DMS114 treated with DMSO at 0.1 percent for 48 hours (cell line): ENCODE results near the gene ARSJ.

ENCODE experiments used
- DNase-seq: peaks from one replicate; lab custom pipeline; 2025; ENCODE audit not compliant: unreplicated experiment; lab: John Stamatoyannopoulos, UW

The ARSJ gene

GRCh38 chr4:113904877-113905276 lies 74.6 kb downstream of the ARSJ start:
- no peak for DNase-seq

- no peak for DNase-seq
These were observed 77.3 kb downstream of the ARSJ start for GRCh38 chr4:113901994-113902787.

DNA sequence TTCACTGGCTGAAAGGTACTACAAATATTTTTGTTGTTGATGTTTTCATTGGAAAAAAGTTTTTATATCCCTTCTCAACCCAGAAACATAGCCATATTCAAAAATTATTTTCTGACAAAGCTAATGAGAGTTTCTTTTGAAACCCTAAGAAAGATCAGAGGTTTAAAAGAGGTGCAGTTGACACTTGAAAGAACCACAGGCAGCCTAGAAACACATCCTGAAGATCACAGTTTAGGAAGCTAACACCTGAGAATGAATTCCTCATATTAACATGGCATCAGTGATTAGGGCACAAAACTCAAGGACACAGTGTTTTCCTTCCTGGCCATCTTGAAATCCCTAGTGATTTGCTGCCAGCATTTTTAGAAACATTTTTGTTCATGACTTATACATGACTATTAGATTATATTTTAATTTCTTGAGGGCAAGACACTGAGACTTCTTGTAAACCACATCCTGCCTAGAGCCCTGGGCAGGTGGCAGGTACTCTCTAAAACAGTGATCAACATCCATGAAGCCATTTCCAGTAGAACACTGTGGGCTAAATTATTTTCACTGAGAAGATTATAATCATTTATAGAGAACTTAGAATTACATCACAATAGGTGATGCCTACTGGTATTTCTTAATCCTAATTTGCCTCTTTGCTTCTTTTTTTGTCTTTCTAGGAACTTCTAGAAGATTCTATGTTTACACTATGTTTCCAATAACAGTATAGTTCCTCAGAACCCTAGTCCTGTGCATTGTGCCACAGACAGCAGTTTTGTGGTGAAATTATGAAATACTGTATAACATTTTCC lies 80.0 kb downstream of the ARSJ start:
- DNase-seq: no peak

DNA sequence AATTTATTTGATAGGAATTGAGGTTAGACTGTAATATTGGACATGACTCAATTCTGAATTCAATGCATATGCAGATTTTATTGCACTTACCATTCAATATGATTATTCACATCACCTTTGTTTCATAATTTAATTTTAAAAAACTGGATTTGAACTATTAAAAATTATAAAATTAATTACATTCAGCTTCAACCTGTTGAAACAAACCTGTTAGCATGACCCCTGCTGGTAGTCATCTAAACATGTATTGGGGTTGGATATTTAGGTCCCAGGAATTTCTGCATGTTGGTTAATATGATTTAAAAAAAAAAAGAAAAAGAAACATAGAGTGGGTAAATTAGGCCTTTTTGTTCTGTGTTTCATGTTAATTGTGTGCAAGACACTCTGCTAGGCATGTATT lies 85.9 kb downstream of the ARSJ start:
- no peak for DNase-seq

DNA sequence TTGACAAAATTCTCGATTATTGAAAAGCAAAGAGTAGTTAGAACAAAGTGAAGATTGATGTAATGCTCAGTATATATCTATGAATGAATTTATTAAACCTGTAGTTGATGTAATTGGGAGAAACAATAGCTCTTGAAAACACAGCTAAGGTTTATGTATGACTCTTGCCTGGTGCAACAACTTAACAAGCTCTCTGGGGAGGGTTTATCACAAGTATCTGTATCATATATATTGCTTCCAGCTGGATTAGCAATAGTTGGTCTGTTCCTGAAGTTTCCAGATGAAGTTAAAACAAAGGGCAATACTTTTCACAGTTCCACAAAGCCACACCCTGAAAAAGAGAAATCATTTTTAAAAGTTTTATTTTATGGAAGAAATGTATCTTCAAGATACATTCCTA lies 91.4 kb downstream of the ARSJ start:
- no peak for DNase-seq

- no peak for DNase-seq
These were observed 94.2 kb downstream of the ARSJ start for GRCh38 chr4:113885291-113885690.

DNA sequence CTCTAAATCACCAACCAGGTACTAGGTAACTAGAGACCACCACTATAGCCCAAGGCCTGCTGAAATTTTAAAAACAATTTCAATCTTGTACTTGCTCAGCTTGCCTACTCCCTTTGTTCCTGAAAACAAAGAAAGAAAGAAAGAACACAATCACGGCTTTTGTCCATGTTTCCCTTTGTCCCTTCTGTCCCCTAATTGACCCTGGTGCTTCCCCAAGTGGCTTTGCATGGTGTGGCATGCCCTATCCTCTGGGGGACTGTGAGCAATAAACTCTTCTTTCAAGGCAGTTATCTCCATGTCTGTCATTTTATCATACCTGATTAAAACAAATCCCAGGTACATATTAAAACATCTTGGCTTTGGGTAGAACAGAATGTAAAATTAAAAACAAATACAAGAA lies 94.8 kb downstream of the ARSJ start:
- DNase-seq: no peak

- no peak for DNase-seq
These were observed 96.8 kb downstream of the ARSJ start for GRCh38 chr4:113882668-113883067.

DNA sequence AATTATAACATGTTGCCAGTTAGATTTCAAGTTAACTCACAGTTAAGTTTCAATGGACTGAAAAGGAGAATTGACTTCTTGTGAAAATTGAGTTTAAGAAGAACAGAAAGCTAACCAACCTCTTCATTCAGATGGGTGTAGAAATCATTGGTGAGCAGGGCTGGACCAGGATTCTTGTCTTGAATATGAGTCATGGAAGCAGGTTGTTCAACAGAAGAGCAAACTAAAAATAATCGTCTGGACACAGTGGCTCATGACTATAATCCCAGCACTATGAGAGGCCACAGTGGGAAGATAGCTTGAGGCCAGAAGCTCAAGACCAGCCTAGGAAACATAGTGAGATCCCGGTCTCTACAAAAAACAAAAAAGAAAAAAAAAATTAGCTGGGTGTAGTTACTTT lies 98.2 kb downstream of the ARSJ start:
- DNase-seq: no peak

DNA sequence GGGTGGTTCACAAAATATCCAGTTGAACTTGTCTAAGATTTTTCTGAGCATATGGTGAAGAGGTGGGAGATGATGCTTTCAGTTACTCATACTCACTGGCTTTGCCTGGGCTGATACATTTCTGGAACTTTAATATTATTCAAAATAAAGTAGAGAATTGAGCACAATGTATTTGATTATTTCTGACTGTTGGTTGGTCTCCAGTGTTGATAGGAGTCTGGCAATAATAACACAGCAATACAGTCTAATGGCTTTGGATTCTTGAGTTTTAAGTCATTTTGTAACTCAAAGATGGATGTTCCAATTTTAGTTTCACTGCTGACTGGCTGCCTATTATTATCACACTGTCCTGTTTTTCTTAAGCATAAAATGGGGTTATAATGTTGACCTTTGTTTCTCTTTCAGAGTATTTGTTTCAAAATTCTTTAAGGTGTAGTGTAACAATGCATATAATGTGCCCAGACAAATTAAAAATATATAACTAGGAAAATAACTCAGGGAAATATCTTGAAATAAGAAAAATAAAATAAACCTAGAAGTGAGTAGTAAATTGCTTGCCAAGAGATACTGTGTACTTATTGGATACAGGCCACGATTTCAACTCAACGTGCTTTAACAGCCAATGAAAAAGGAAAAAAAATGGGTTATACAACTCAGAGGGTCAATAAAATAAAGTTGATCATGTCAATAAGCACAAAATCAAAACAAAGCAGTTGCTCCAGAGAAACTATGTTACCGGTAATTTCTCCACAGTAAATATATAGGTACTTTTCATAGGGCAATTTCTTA lies 99.0 kb downstream of the ARSJ start:
- no peak for DNase-seq

DNA sequence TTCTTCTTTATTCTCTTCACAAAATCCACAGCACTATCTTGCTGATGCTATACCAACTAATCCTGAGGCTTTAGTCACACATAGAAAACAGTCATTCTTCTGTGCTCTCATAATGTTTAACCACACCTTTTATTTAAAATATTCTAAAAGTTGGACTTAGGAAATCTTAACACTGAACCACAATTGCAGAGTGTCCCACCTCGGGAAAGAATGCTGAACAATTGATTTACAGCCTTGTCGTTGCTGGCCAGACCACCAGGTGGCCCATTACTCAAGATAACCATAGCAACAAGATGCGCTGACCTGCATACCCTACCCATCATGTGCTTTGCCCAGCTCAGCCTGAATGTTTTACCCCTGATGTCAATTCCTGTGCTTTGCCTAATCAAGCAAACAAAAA lies 100.8 kb downstream of the ARSJ start:
- DNase-seq: no peak

- no peak for DNase-seq
These were observed 105.0 kb downstream of the ARSJ start for GRCh38 chr4:113874480-113874879.

DNA sequence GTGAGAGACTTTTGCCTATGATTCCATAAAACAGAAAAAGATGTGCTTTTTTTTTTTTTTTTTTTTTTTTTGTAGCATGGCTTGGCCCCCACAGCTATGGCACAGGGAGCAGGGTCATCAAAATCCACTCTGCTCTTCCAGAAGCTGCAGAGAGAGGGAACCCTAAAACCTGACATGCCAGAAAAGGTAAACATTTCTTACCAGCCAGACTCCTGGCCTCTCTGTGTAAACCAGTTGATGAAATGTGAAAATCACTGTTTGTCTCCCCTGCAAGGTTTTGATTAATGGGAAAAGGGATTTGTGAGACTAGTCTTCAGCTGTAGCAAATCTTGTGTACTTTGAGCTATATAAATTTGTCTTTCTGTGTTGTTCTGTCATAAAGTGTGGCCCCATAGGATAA lies 105.9 kb downstream of the ARSJ start:
- DNase-seq: no peak

DNA sequence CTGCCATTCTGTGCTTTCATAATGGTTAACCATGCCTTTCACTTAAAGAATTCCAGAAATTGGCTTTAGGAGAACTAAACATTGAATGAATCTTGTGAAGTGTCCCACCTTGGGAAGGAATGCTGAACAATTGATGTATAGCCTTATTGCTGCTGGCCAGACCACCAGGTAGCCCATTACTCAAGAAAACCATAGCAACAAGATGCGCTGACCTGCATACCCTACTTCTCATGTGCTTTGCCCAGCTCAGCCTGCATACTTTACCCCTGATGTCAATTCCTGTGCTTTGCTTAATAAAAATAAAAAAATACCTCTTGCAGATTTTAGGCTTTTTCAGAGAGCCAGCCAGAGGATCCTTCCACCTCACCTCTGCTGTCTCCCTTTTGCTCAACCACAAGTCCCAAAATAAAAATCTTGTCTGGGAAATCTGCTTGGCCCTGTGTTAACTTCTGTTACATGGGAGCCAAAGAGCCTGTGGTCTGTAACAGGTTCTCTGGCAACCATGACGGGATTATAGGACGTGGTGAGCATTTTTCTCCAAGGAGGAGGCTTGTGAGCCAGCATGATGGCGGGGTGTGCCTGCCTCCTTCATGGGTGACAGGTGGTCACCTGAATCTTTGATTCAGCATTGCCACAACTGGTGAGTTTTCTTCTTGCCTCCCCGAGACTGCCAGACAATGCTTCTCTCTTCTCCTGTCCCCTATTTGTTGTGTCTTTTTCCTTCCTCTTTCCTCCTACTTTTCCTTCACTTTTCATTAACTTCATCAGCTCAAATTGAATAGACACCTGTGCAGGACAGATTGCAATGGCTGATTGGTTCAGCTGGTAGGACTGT lies 106.8 kb downstream of the ARSJ start:
- DNase-seq: no peak

GRCh38 chr4:113871080-113871479 lies 108.4 kb downstream of the ARSJ start:
- DNase-seq: no peak

GRCh38 chr4:113869743-113870375 lies 109.6 kb downstream of the ARSJ start:
- DNase-seq: no peak

- DNase-seq: no peak
These were observed 112.8 kb downstream of the ARSJ start for GRCh38 chr4:113866611-113867010.

GRCh38 chr4:113858924-113859323 lies 120.5 kb downstream of the ARSJ start:
- DNase-seq: no peak

DNA sequence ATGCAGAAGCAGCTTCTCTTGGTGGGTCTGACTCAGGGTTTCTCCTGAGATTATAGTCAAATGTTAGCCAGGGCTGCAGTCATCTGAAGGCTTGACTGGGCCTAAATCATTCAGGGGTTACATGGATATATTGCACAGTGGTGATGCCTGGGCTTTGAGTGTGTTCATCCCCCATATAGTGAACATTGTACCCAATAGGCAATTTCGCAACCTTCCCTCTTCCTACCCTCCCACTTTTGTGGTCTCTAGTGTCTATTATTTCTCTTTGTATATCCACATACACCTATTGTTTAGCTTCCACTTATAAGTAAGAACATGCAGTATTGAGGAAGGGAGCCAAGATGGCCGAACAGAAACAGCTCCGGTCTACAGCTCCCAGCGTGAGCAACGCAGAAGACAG lies 127.6 kb downstream of the ARSJ start:
- no peak for DNase-seq
